Measurements from ENCODE around the gene FRZB. TPM values are rescaled to one million over a fixed set of nuclear protein-coding genes. Genes with fewer than 3 reads are reported as not detected.

FRZB gene
- total RNA-seq, 2 experiments from 2014 or later, result not detected

- Mint-ChIP-seq H3K4me1 (ENCODE audit: low read depth) (no peaks in the 10 kb centered on the region), H3K27ac (no peak overlapping the region), H3K9me3 (peaks cover 4% of the 10 kb centered on the region), H3K4me3 (no peak overlapping the region), H3K36me3 (no peaks in the 10 kb centered on the region), H3K27me3 (peaks cover 8% of the 10 kb centered on the region)
- intact Hi-C loops (cut with micrococcal nuclease), result no loop called here
- no peak for DNase-seq
- CTCF ChIA-PET, result no interaction called here
- POLR2A ChIA-PET, result interaction anchor here (0.7 kb wide), 1 partner anchor 47 kb away, joined by 3 read pairs; no protein-coding TSS in a partner anchor
Measured at GRCh38 chr2:182855376-182855775, 11.1 kb downstream of the FRZB start.

GRCh38 chr2:182854375-182855105 lies 11.9 kb downstream of the FRZB start:
- ChIA-PET CTCF (no interaction called here), POLR2A (no interaction called here)
- H3K9me3 Mint-ChIP-seq, result peaks cover 4% of the 10 kb centered on the region
- no peak overlapping the region for H3K4me3 Mint-ChIP-seq
- intact Hi-C loops (cut with micrococcal nuclease), result no loop called here
- no peaks in the 10 kb centered on the region for H3K36me3 Mint-ChIP-seq
- H3K27me3 Mint-ChIP-seq, result peaks cover 9% of the 10 kb centered on the region
- no peaks in the 10 kb centered on the region for H3K4me1 Mint-ChIP-seq (ENCODE audit: low read depth)
- no peak overlapping the region for H3K27ac Mint-ChIP-seq
- no peak for DNase-seq

GRCh38 chr2:182852801-182853200 lies 13.6 kb downstream of the FRZB start:
- ChIA-PET CTCF (no interaction called here), POLR2A (no interaction called here)
- Mint-ChIP-seq H3K36me3 (no peaks in the 10 kb centered on the region), H3K4me1 (ENCODE audit: low read depth) (no peaks in the 10 kb centered on the region), H3K9me3 (peaks cover 4% of the 10 kb centered on the region), H3K4me3 (no peak overlapping the region), H3K27ac (no peak overlapping the region), H3K27me3 (peaks cover 13% of the 10 kb centered on the region)
- intact Hi-C loops (cut with micrococcal nuclease), result no loop called here
- DNase-seq, result no peak

- Mint-ChIP-seq H3K27me3 (peaks cover 13% of the 10 kb centered on the region), H3K4me3 (no peak overlapping the region), H3K27ac (no peak overlapping the region), H3K4me1 (ENCODE audit: low read depth) (no peaks in the 10 kb centered on the region), H3K9me3 (peaks cover 4% of the 10 kb centered on the region), H3K36me3 (no peaks in the 10 kb centered on the region)
- ChIA-PET POLR2A (no interaction called here), CTCF (no interaction called here)
- intact Hi-C loops (cut with micrococcal nuclease), result no loop called here
- DNase-seq, result no peak
Measured at GRCh38 chr2:182852090-182852489, 14.3 kb downstream of the FRZB start.

- H3K27me3 Mint-ChIP-seq, result peaks cover 11% of the 10 kb centered on the region
- H3K36me3 Mint-ChIP-seq, result no peaks in the 10 kb centered on the region
- no peak for DNase-seq
- H3K4me3 Mint-ChIP-seq, result no peak overlapping the region
- H3K9me3 Mint-ChIP-seq, result no peaks in the 10 kb centered on the region
- H3K27ac Mint-ChIP-seq, result no peak overlapping the region
- ChIA-PET POLR2A (no interaction called here), CTCF (interaction anchor here (0.6 kb wide), 1 partner anchor 1382 kb away, joined by 4 read pairs; no protein-coding TSS in a partner anchor)
- intact Hi-C loops (cut with micrococcal nuclease), result no loop called here
- H3K4me1 Mint-ChIP-seq (ENCODE audit: low read depth), result no peaks in the 10 kb centered on the region
Measured at GRCh38 chr2:182845794-182846417, 20.5 kb downstream of the FRZB start.

GRCh38 chr2:182836451-182836850 lies 30.0 kb downstream of the FRZB start:
- Mint-ChIP-seq H3K27me3 (peaks cover 29% of the 10 kb centered on the region), H3K36me3 (no peaks in the 10 kb centered on the region), H3K4me1 (ENCODE audit: low read depth) (no peaks in the 10 kb centered on the region), H3K9me3 (no peaks in the 10 kb centered on the region), H3K27ac (no peak overlapping the region), H3K4me3 (no peak overlapping the region)
- intact Hi-C loops (cut with micrococcal nuclease), result no loop called here
- DNase-seq, result no peak
- CTCF ChIA-PET, result no interaction called here
- POLR2A ChIA-PET, result no interaction called here

GRCh38 chr2:182834293-182834692 lies 32.1 kb downstream of the FRZB start:
- no peak overlapping the region for H3K4me3 Mint-ChIP-seq
- H3K9me3 Mint-ChIP-seq, result no peaks in the 10 kb centered on the region
- intact Hi-C loops (cut with micrococcal nuclease), result no loop called here
- ChIA-PET POLR2A (no interaction called here), CTCF (no interaction called here)
- H3K27me3 Mint-ChIP-seq, result peaks cover 28% of the 10 kb centered on the region
- DNase-seq, result no peak
- H3K27ac Mint-ChIP-seq, result no peak overlapping the region
- no peaks in the 10 kb centered on the region for H3K4me1 Mint-ChIP-seq (ENCODE audit: low read depth)
- no peaks in the 10 kb centered on the region for H3K36me3 Mint-ChIP-seq

- ChIA-PET CTCF (no interaction called here), POLR2A (interaction anchor here (0.5 kb wide), 1 partner anchor 667 kb away, joined by 4 read pairs; no protein-coding TSS in a partner anchor)
- H3K9me3 Mint-ChIP-seq, result no peaks in the 10 kb centered on the region
Measured at GRCh38 chr2:182833084-182833854, 33.2 kb downstream of the FRZB start.

GRCh38 chr2:182831921-182832320 lies 34.5 kb downstream of the FRZB start:
- no peaks in the 10 kb centered on the region for H3K9me3 Mint-ChIP-seq
- POLR2A ChIA-PET, result no interaction called here
- no peak overlapping the region for H3K27ac Mint-ChIP-seq
- intact Hi-C loops (cut with micrococcal nuclease), result no loop called here
- no peak for DNase-seq
- no peak overlapping the region for H3K4me3 Mint-ChIP-seq
- peaks cover 22% of the 10 kb centered on the region for H3K27me3 Mint-ChIP-seq
- CTCF ChIA-PET, result interaction anchor here (0.6 kb wide), 1 partner anchor 11 kb away, joined by 3 read pairs; no protein-coding TSS in a partner anchor
- no peaks in the 10 kb centered on the region for H3K36me3 Mint-ChIP-seq
- H3K4me1 Mint-ChIP-seq (ENCODE audit: low read depth), result no peaks in the 10 kb centered on the region

More at GRCh38 chr2:182833084-182833854, 33.2 kb downstream of the FRZB start:
- Mint-ChIP-seq H3K4me1 (ENCODE audit: low read depth) (no peaks in the 10 kb centered on the region), H3K36me3 (no peaks in the 10 kb centered on the region), H3K4me3 (no peak overlapping the region), H3K27me3 (peaks cover 24% of the 10 kb centered on the region), H3K27ac (no peak overlapping the region)
- no peak for DNase-seq
- intact Hi-C loops (cut with micrococcal nuclease), result no loop called here

- Mint-ChIP-seq H3K9me3 (no peaks in the 10 kb centered on the region), H3K27me3 (peaks cover 19% of the 10 kb centered on the region), H3K36me3 (no peaks in the 10 kb centered on the region), H3K4me1 (ENCODE audit: low read depth) (no peaks in the 10 kb centered on the region), H3K4me3 (no peak overlapping the region), H3K27ac (no peak overlapping the region)
- intact Hi-C loops (cut with micrococcal nuclease), result no loop called here
- POLR2A ChIA-PET, result no interaction called here
- no peak for DNase-seq
- CTCF ChIA-PET, result no interaction called here
Measured at GRCh38 chr2:182831101-182831500, 35.3 kb downstream of the FRZB start.

GRCh38 chr2:182827182-182827879 lies 39.1 kb downstream of the FRZB start:
- no peaks in the 10 kb centered on the region for H3K4me1 Mint-ChIP-seq (ENCODE audit: low read depth)
- no peaks in the 10 kb centered on the region for H3K36me3 Mint-ChIP-seq
- ChIA-PET CTCF (interaction anchor here (0.7 kb wide), 1 partner anchor 64 kb away, joined by 3 read pairs; no protein-coding TSS in a partner anchor), POLR2A (no interaction called here)
- no peaks in the 10 kb centered on the region for H3K9me3 Mint-ChIP-seq
- DNase-seq, result no peak
- H3K27me3 Mint-ChIP-seq, result peaks cover 8% of the 10 kb centered on the region
- no peak overlapping the region for H3K4me3 Mint-ChIP-seq
- H3K27ac Mint-ChIP-seq, result no peak overlapping the region
- intact Hi-C loops (cut with micrococcal nuclease), result no loop called here

GRCh38 chr2:182826496-182826895 lies 39.9 kb downstream of the FRZB start:
- Mint-ChIP-seq H3K9me3 (no peaks in the 10 kb centered on the region), H3K36me3 (no peaks in the 10 kb centered on the region), H3K4me3 (no peak overlapping the region), H3K4me1 (ENCODE audit: low read depth) (no peaks in the 10 kb centered on the region), H3K27ac (no peak overlapping the region), H3K27me3 (peaks cover 7% of the 10 kb centered on the region)
- intact Hi-C loops (cut with micrococcal nuclease), result no loop called here
- CTCF ChIA-PET, result interaction anchor here (0.7 kb wide), 1 partner anchor 64 kb away, joined by 3 read pairs; no protein-coding TSS in a partner anchor
- DNase-seq, result no peak
- POLR2A ChIA-PET, result no interaction called here
